Peyer's patch (tissue), 4 donors: ENCODE data around the gene NEU4. TPM values are rescaled to one million over a fixed set of nuclear protein-coding genes. Genes with fewer than 3 reads are reported as not detected.
A peak's percentile ranks its signal among the peaks of the same experiment; 100 is the strongest.
"Not testable (repeated sequence)": the region's sequence is repeated elsewhere in the genome, so short reads cannot be mapped to it uniquely, and the experiment has no call there.

ENCODE experiments used
- DNase-seq, 3 donors: peaks; one replicate each; pipeline ENCODE4 v3.0.0-alpha.2; 2017 to 2019
- H3K27ac ChIP-seq, 4 donors: fragments of 200-600 bp; sonication (generic); one replicate each; pipeline ENCODE4 v1.5.1; 2016 to 2019
- H3K27me3 ChIP-seq, 2 donors: fragments of 200-600 bp; sonication (generic); one replicate each; pipeline ENCODE4 v1.5.1; 2019
- H3K36me3 ChIP-seq, 3 donors: fragments of 200-600 bp; sonication (generic); one replicate each; pipeline ENCODE4 v1.5.1; 2016 to 2019
- H3K4me1 ChIP-seq, 4 donors: fragments of 200-600 bp; sonication (generic); one replicate each; pipeline ENCODE4 v1.5.1; 2016 to 2019
- H3K4me3 ChIP-seq, 4 donors: fragments of 200-600 bp; sonication (generic); 1 replicate in 3 of 4; 2 replicates in 1 of 4; pipeline ENCODE4 v1.5.1; 2016 to 2019; ENCODE audit warnings: mild to moderate bottlenecking in 1 of 4
- H3K9me3 ChIP-seq, 4 donors: fragments of 200-600 bp; sonication (generic); one replicate each; pipeline ENCODE4 v1.5.1; 2016 to 2019; ENCODE audit warnings: mild to moderate bottlenecking in 1 of 4
- CTCF ChIP-seq, 6 experiments: fragments of 450-650 bp in 4 of 6; fragments of 200-600 bp in 2 of 6; sonication (generic) in 1 of 6; IDR thresholded peaks; one replicate each; pipeline ENCODE4 v1.5.1; 2017 to 2019; ENCODE audit warnings: antibody characterized with exemption in 6 of 6, mild to moderate bottlenecking in 3 of 6, moderate library complexity in 1 of 6
- POLR2A ChIP-seq, 2 donors: fragments of 450-650 bp; IDR thresholded peaks; one replicate each; pipeline ENCODE4 v1.5.1; 2017; ENCODE audit warnings: antibody characterized with exemption in 2 of 2, mild to moderate bottlenecking in 2 of 2, moderate library complexity in 2 of 2
- total RNA-seq, 4 donors: library from RNA; depleted of rRNA; stranded (reverse); fragments of >200 nt; gene quantifications; one replicate each; pipeline ENCODE4 v1.1.0, GENCODE V29; 2016

NEU4 gene
- total RNA-seq, 4 donors from 2014 or later, result 35.5 to 73.3 (median 55.9) TPM

- Histone ChIP-seq H3K9me3 (no peaks in the 10 kb centered on the region), H3K27me3 (no peaks in the 10 kb centered on the region), H3K36me3 (no peaks in the 10 kb centered on the region), H3K4me3 (no peak overlapping the region), H3K27ac (no peak overlapping the region), H3K4me1 (no peaks in the 10 kb centered on the region)
- TF ChIP-seq POLR2A (IDR thresholded peaks at IDR 0.05) (no peak), CTCF (IDR thresholded peaks at IDR 0.05) (no peak)
- DNase-seq, result peak in 1 of 3 donors; percentile 7
Observed at GRCh38 chr2:241788135-241788534, 20.9 kb upstream of the NEU4 start.

GRCh38 chr2:241788572-241788971 is 20.4 kb upstream of the NEU4 start:
- Histone ChIP-seq H3K9me3 (no peaks in the 10 kb centered on the region), H3K27me3 (no peaks in the 10 kb centered on the region), H3K36me3 (no peaks in the 10 kb centered on the region), H3K4me1 (no peaks in the 10 kb centered on the region), H3K4me3 (no peak overlapping the region), H3K27ac (no peak overlapping the region)
- DNase-seq, result peak in 1 of 3 donors; percentile 15
- no peak for TF ChIP-seq CTCF (IDR thresholded peaks at IDR 0.05)
- TF ChIP-seq POLR2A (IDR thresholded peaks at IDR 0.05), result no peak

GRCh38 chr2:241791385-241791784 is 17.6 kb upstream of the NEU4 start:
- not testable (repeated sequence) for H3K36me3 ChIP-seq, H3K4me3 ChIP-seq, H3K27me3 ChIP-seq, H3K4me1 ChIP-seq, H3K9me3 ChIP-seq, H3K27ac ChIP-seq
- DNase-seq, result peak in 1 of 3 donors; percentile 12

DNA sequence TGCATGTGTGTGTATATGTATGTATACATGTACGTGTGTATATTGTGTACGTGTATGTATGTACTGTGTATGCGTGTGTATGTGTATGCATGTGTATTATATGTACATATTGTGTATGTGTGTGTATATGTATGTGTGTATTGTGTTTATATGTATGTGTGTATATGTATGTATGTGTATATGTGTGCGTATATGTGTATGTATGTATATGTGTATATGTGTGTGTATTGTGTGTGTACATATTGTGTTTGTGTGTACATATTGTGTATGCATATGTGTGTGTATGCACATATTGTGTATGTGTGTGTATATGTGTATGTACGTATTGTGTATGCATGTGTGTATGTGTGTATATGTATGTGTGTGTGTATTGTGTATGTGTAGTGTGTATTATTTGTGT is 15.6 kb upstream of the NEU4 start:
- no peaks in the 10 kb centered on the region for H3K4me1 ChIP-seq
- no peak for TF ChIP-seq CTCF (IDR thresholded peaks at IDR 0.05)
- TF ChIP-seq POLR2A (IDR thresholded peaks at IDR 0.05), result no peak
- no peak overlapping the region for H3K27ac ChIP-seq
- no peak for DNase-seq
- H3K36me3 ChIP-seq, result no peaks in the 10 kb centered on the region
- H3K9me3 ChIP-seq, result no peaks in the 10 kb centered on the region
- H3K4me3 ChIP-seq, result no peak overlapping the region
- no peaks in the 10 kb centered on the region for H3K27me3 ChIP-seq

- Histone ChIP-seq H3K36me3 (no peaks in the 10 kb centered on the region), H3K4me3 (no peak overlapping the region), H3K27ac (no peak overlapping the region), H3K9me3 (no peaks in the 10 kb centered on the region), H3K27me3 (no peaks in the 10 kb centered on the region), H3K4me1 (no peaks in the 10 kb centered on the region)
- TF ChIP-seq POLR2A (IDR thresholded peaks at IDR 0.05) (no peak), CTCF (IDR thresholded peaks at IDR 0.05) (no peak)
- no peak for DNase-seq
Observed at GRCh38 chr2:241794250-241794823, 14.7 kb upstream of the NEU4 start.

DNA sequence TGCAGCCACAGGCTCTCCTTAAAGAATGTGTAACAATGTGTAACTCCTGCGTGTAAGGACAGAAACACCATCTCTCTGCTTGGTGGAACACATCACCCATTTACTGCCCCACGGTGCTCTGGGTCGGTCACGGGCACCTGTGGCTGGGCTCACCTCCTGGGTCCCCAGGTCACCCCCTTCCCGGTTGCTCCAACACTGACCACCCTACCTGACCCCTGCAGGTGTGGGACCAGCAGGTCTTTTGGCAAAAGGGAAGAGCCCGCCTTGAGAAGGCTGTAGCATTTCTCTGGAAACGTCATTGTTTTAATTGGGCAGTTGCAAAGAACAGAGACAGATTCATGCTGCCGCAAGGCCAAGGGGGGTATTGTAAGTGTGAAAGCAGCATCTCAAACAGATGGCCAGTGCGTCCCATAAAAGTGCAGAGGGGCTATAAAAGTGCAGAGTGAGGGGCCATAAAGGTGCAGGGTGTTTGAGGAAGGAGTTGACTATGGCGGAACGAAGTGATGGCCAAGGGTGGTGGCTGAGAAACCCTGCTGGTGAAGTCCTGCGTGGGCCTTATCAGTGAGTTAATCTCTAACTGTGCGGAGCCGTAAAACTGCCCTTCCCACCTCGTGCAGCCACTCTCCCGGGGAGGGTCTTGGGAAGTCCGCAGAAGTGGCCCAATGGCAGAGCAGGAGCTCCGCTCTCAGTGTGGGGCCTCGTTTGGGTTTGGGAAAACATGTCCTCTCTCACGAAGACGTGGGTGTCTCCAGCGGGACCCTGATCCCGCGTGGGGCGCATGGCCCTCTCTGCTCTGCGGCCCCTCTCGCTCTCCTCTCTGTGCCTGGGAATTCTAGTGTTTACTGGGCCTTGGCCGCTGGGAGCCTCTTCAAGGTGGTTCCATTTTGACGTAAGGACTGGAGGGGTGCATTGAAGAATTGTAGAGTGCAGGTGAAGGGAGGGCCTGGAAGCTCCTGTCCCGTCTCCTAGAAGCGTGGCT is 13.7 kb upstream of the NEU4 start:
- no peaks in the 10 kb centered on the region for H3K36me3 ChIP-seq
- no peaks in the 10 kb centered on the region for H3K27me3 ChIP-seq
- no peak overlapping the region for H3K4me3 ChIP-seq
- no peak overlapping the region for H3K27ac ChIP-seq
- peak in 2 of 3 donors; percentile 46 to 53 for DNase-seq
- TF ChIP-seq CTCF (IDR thresholded peaks at IDR 0.05) (no peak), POLR2A (IDR thresholded peaks at IDR 0.05) (no peak)
- no peaks in the 10 kb centered on the region for H3K4me1 ChIP-seq
- H3K9me3 ChIP-seq, result no peaks in the 10 kb centered on the region
